GM12865 (cell line): ENCODE measurements around the gene TBC1D14.

Source experiments
- DNase-seq: peaks from one replicate; pipeline ENCODE4 v3.0.0; 2010; ENCODE audit warnings: low read depth
- H3K4me3 ChIP-seq: 2 replicates; pipeline ENCODE4 v1.5.1; 2011; ENCODE audit warnings: mild to moderate bottlenecking, low read depth, low read length, control low read depth
- CTCF ChIP-seq: IDR thresholded peaks from 2 replicates; pipeline ENCODE4 v1.5.1; 2011; ENCODE audit warnings: low read length, control low read depth, low read depth, inconsistent platforms; ENCODE audit not compliant: insufficient read depth; ENCODE audit errors: missing control alignments

Gene TBC1D14

GRCh38 chr4:7030856-7031255, 121.2 kb downstream of the TBC1D14 start:
- H3K4me3 ChIP-seq = no peak overlapping the region
- no peak for TF ChIP-seq CTCF
- no peak for DNase-seq

GRCh38 chr4:7031558-7032449, 122.2 kb downstream of the TBC1D14 start:
- no peak for DNase-seq
- TF ChIP-seq CTCF = no peak
- H3K4me3 ChIP-seq = no peak overlapping the region

- no peak for TF ChIP-seq CTCF
- no peak for DNase-seq
- H3K4me3 ChIP-seq = no peak overlapping the region
Observed at GRCh38 chr4:7032596-7032995, 123.0 kb downstream of the TBC1D14 start.

- DNase-seq = no peak
- no peak overlapping the region for H3K4me3 ChIP-seq
- TF ChIP-seq CTCF = no peak
Observed at GRCh38 chr4:7034262-7035081, 124.8 kb downstream of the TBC1D14 start.

- DNase-seq = peak; percentile 26
Observed at GRCh38 chr4:7037425-7037824, 127.8 kb downstream of the TBC1D14 start.

GRCh38 chr4:7040765-7041164, 131.1 kb downstream of the TBC1D14 start:
- H3K4me3 ChIP-seq = no peak overlapping the region
- DNase-seq = no peak
- no peak for TF ChIP-seq CTCF

More at GRCh38 chr4:7037425-7037824, 127.8 kb downstream of the TBC1D14 start:
- no peak for TF ChIP-seq CTCF
- H3K4me3 ChIP-seq = no peak overlapping the region
